GM23248 (cell line): ENCODE measurements around the gene FYB1. TPM values are rescaled to one million over a fixed set of nuclear protein-coding genes. Genes with fewer than 3 reads are reported as not detected.
A peak's percentile ranks its signal among the peaks of the same experiment; 100 is the strongest.

ENCODE experiments used
- DNase-seq: peaks from one replicate; pipeline ENCODE4 v3.0.0-alpha.2; 2015
- H2AFZ ChIP-seq: fragments of 200-600 bp; sonication (generic); 2 replicates; pipeline ENCODE4 v1.6.1; 2016; ENCODE audit warnings: antibody characterized with exemption
- H3F3A ChIP-seq: fragments of 200-600 bp; sonication (generic); 2 replicates; pipeline ENCODE4 v1.6.1; 2016; ENCODE audit warnings: mild to moderate bottlenecking, antibody characterized with exemption, mixed run types; ENCODE audit not compliant: insufficient read depth
- H3K27ac ChIP-seq: fragments of 200-600 bp; sonication (generic); 2 replicates; pipeline ENCODE4 v1.5.1; 2016; ENCODE audit warnings: mild to moderate bottlenecking
- H3K27me3 ChIP-seq: fragments of 200-600 bp; sonication (generic); replicated peaks from 2 replicates; pipeline ENCODE4 v1.6.1; 2016; ENCODE audit warnings: mild to moderate bottlenecking; ENCODE audit not compliant: insufficient read depth
- H3K36me3 ChIP-seq: fragments of 200-600 bp; sonication (generic); 2 replicates; pipeline ENCODE4 v1.6.1; 2016; ENCODE audit warnings: low read depth, mild to moderate bottlenecking
- H3K4me1 ChIP-seq: fragments of 200-600 bp; sonication (generic); 2 replicates; pipeline ENCODE4 v1.6.1; 2016; ENCODE audit warnings: mild to moderate bottlenecking; ENCODE audit not compliant: insufficient read depth
- H3K4me2 ChIP-seq: fragments of 200-600 bp; sonication (generic); one replicate; pipeline ENCODE4 v1.6.1; 2016; ENCODE audit warnings: mild to moderate bottlenecking; ENCODE audit not compliant: unreplicated experiment
- H3K4me3 ChIP-seq: fragments of 200-600 bp; sonication (generic); 2 replicates; pipeline ENCODE4 v1.5.1; 2016; ENCODE audit warnings: mild to moderate bottlenecking
- H3K79me2 ChIP-seq: fragments of 200-600 bp; sonication (generic); 2 replicates; pipeline ENCODE4 v1.6.1; 2016; ENCODE audit warnings: mild to moderate bottlenecking; ENCODE audit not compliant: insufficient read depth
- H3K9ac ChIP-seq: fragments of 200-600 bp; sonication (generic); 2 replicates; pipeline ENCODE4 v1.6.1; 2016; ENCODE audit warnings: mild to moderate bottlenecking
- H3K9me2 ChIP-seq: fragments of 200-600 bp; sonication (generic); 2 replicates; pipeline ENCODE4 v1.6.1; 2016; ENCODE audit warnings: mixed run types, mild to moderate bottlenecking, moderate library complexity; ENCODE audit not compliant: insufficient read depth
- H3K9me3 ChIP-seq: fragments of 200-600 bp; sonication (generic); one replicate; pipeline ENCODE4 v1.6.1; 2017; ENCODE audit warnings: low read depth
- H4K20me1 ChIP-seq: fragments of 200-600 bp; sonication (generic); 2 replicates; pipeline ENCODE4 v1.6.0; 2016; ENCODE audit not compliant: insufficient read depth
- EZH2 ChIP-seq: fragments of 200-600 bp; sonication (generic); IDR thresholded peaks from 2 replicates; pipeline ENCODE4 v1.6.1; 2018; ENCODE audit warnings: antibody characterized with exemption, mild to moderate bottlenecking; ENCODE audit not compliant: insufficient read depth, poor library complexity, severe bottlenecking
- EZH2phosphoT487 ChIP-seq: fragments of 200-600 bp; sonication (generic); IDR thresholded peaks from 2 replicates; pipeline ENCODE4 v1.6.1; 2018; ENCODE audit warnings: antibody characterized with exemption, moderate library complexity, mild to moderate bottlenecking, low read depth; ENCODE audit not compliant: insufficient read depth
- WGBS, 2 experiments: methylation state at CpG; one replicate each; pipeline ENCODE4 v1.1.6; 2015 to 2017; ENCODE audit warnings: low lambda C conversion rate in 2 of 2, low coverage in 1 of 2; ENCODE audit errors: missing lambda C conversion rate in 2 of 2; 5-methylcytosine and 5-hydroxymethylcytosine counted together
- in situ Hi-C: fragments of 300-500 bp; cut with MboI; formaldehyde crosslinking; loops from 2 replicates; pipeline ENCODE4 v1.15.0; 2020
- polyA plus RNA-seq: library from polyadenylated mRNA; unstranded; fragments of >200 nt; fragmentation: Nextera tagmentation; extraction: Ambion mirVana; gene quantifications from 2 replicates; pipeline ENCODE4 v1.2.1, GENCODE V29; 2016
- total RNA-seq: library from RNA; depleted of rRNA; stranded (reverse); fragments of >200 nt; shearing (Covaris generic); gene quantifications from 2 replicates; pipeline ENCODE4 v1.2.3, GENCODE V29; 2014

The FYB1 gene
- total and polyA plus RNA-seq, 2 experiments from 2014 or later = 0.11 TPM; not detected in 1

DNA sequence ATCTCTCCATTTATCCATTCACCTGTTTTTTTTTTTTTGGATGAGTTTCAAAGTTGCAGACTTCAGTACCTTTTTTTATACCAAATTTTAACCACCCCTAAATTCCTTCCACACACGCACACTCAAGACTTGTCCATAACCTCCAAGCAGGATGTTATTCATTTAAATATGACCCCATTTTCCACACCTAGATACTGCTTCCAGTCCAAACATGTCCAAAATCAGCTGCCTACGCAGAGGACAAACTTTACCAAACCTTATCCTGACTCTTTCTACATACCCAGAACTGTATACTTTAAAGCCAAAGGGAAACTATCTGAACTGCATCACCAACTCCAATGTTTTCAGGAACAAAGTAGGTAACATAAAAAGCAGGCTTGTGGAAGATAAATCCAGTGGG is 36.0 kb upstream of the FYB1 start:
- no peaks in the 10 kb centered on the region for H3K9me3 ChIP-seq

GRCh38 chr5:39254671-39255070 is 35.3 kb upstream of the FYB1 start:
- H3K4me2 ChIP-seq = no peak overlapping the region
- H3F3A ChIP-seq = peaks cover 14% of the 10 kb centered on the region; the same call in 1 of the 2 replicates
- no peaks in the 10 kb centered on the region for H3K9me3 ChIP-seq
- H3K79me2 ChIP-seq = no peaks in the 10 kb centered on the region
- no peak overlapping the region for H2AFZ ChIP-seq
- no peak for TF ChIP-seq EZH2
- no peak for TF ChIP-seq EZH2phosphoT487
- no peak overlapping the region for H3K4me3 ChIP-seq
- in situ Hi-C loops = no loop called here
- no peak overlapping the region for H3K9ac ChIP-seq
- DNase-seq = no peak
- no peaks in the 10 kb centered on the region for H3K27me3 ChIP-seq
- H3K9me2 ChIP-seq = peaks cover 3% of the 10 kb centered on the region; the same call in 1 of the 2 replicates
- no peak overlapping the region for H3K27ac ChIP-seq
- no peaks in the 10 kb centered on the region for H4K20me1 ChIP-seq
- H3K4me1 ChIP-seq = peaks cover 18% of the 10 kb centered on the region
- H3K36me3 ChIP-seq = no peaks in the 10 kb centered on the region

More for the DNA sequence above, 36.0 kb upstream of the FYB1 start:
- in situ Hi-C loops = no loop called here
- H3K27ac ChIP-seq = no peak overlapping the region
- H3F3A ChIP-seq = peaks cover 14% of the 10 kb centered on the region; the same call in 1 of the 2 replicates
- H3K9me2 ChIP-seq = peaks cover 3% of the 10 kb centered on the region; the same call in 1 of the 2 replicates
- peaks cover 18% of the 10 kb centered on the region for H3K4me1 ChIP-seq
- H3K9ac ChIP-seq = no peak overlapping the region
- no peak overlapping the region for H3K4me2 ChIP-seq
- no peaks in the 10 kb centered on the region for H3K79me2 ChIP-seq
- no peaks in the 10 kb centered on the region for H4K20me1 ChIP-seq
- DNase-seq = no peak
- H2AFZ ChIP-seq = no peak overlapping the region
- no peaks in the 10 kb centered on the region for H3K27me3 ChIP-seq
- TF ChIP-seq EZH2phosphoT487 = no peak
- no peak overlapping the region for H3K4me3 ChIP-seq
- WGBS, 2 experiments = 88 to 100% methylated on average over 2 of the region's 2 CpGs
- H3K36me3 ChIP-seq = no peaks in the 10 kb centered on the region

DNA sequence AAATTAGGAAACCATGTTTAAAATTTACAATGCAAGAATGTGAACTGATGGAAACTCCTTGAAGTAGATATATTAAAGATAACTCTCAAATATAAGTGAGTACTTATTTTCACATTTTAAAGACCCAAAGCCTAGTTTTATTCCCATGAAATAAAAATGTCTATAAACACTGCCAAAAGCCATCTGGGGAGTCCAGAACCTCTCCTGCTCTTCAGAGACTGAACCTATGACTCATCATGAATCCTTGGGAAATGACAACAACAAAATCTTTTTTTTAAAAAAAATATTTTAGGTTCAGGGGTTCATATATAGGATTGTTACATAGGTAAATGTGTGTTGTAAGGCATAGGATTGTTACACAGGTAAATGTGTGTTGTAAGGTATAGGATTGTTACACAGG is 33.8 kb upstream of the FYB1 start:
- Histone ChIP-seq H3K79me2 (no peaks in the 10 kb centered on the region), H3K4me2 (no peak overlapping the region), H3K9me3 (no peaks in the 10 kb centered on the region), H3F3A (peaks cover 14% of the 10 kb centered on the region; the same call in 1 of the 2 replicates), H4K20me1 (no peaks in the 10 kb centered on the region), H3K9me2 (peaks cover 3% of the 10 kb centered on the region; the same call in 1 of the 2 replicates), H3K27me3 (no peaks in the 10 kb centered on the region), H3K9ac (no peak overlapping the region), H3K4me1 (peaks cover 18% of the 10 kb centered on the region), H3K4me3 (no peak overlapping the region), H3K27ac (no peak overlapping the region), H3K36me3 (no peaks in the 10 kb centered on the region), H2AFZ (no peak overlapping the region)
- in situ Hi-C loops = no loop called here
- no peak for TF ChIP-seq EZH2phosphoT487
- no peak for TF ChIP-seq EZH2
- peak; percentile 72 for DNase-seq

DNA sequence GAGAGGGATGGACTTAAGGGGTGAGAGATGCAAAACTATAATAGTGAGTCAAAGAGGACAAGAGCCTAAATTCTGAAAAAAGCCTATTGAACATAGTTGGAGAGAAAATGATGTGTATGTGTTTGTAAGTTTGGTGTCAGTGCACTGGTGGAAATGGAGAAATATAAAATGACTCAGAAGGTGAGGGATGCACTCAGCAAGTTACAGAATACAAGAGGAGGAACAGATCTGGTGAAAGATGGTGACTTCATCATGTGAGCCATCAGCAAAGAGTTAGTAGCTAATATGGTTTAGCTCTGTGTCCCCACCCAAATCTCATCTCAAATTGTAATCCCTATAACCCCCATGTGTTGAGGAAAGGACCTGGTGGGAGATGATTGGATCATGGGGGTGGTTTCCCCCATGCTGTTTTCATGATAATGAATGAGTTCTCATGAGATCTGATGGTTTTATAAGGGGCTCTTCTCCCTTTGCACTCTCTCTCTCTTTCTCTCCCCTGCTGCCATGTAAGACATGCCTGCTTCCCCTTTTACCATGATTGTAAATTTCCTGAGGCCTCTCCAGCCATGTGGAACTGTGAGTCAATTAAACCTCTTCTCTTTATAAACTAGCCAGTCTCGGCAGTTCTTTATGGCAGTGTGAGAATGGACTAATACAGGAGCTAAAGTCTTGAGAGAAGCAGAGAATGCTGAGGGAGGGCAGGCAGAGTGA is 30.4 kb upstream of the FYB1 start:
- WGBS, 2 experiments = 85 to 87% methylated on average over 1 of the region's 1 CpG
- no peak overlapping the region for H3K4me2 ChIP-seq
- no peaks in the 10 kb centered on the region for H4K20me1 ChIP-seq
- no peaks in the 10 kb centered on the region for H3K79me2 ChIP-seq
- no peak overlapping the region for H3K9ac ChIP-seq
- H3F3A ChIP-seq = no peaks in the 10 kb centered on the region
- in situ Hi-C loops = no loop called here
- no peaks in the 10 kb centered on the region for H3K36me3 ChIP-seq
- no peak overlapping the region for H2AFZ ChIP-seq
- H3K9me3 ChIP-seq = no peaks in the 10 kb centered on the region
- peaks cover 9% of the 10 kb centered on the region; the same call in 1 of the 2 replicates for H3K4me1 ChIP-seq
- TF ChIP-seq EZH2 (no peak), EZH2phosphoT487 (no peak)
- DNase-seq = peak; percentile 12
- H3K27ac ChIP-seq = no peak overlapping the region
- no peak overlapping the region for H3K4me3 ChIP-seq
- H3K27me3 ChIP-seq = 0 out of 2 replicates have a peak, but pooled peaks cover 8% of the 10 kb centered on the region
- no peaks in the 10 kb centered on the region for H3K9me2 ChIP-seq

GRCh38 chr5:39249069-39249468 is 29.7 kb upstream of the FYB1 start:
- Histone ChIP-seq H3K9me3 (no peaks in the 10 kb centered on the region), H3K36me3 (no peaks in the 10 kb centered on the region), H3K27me3 (0 out of 2 replicates have a peak, but pooled peaks cover 8% of the 10 kb centered on the region), H3K4me3 (no peak overlapping the region), H3K9me2 (no peaks in the 10 kb centered on the region), H3K79me2 (no peaks in the 10 kb centered on the region), H3K9ac (no peak overlapping the region), H3K4me1 (peaks cover 9% of the 10 kb centered on the region; the same call in 1 of the 2 replicates), H3K4me2 (no peak overlapping the region), H3K27ac (no peak overlapping the region), H3F3A (no peaks in the 10 kb centered on the region), H2AFZ (no peak overlapping the region), H4K20me1 (no peaks in the 10 kb centered on the region)
- in situ Hi-C loops = no loop called here
- 68 to 71% methylated on average over 1 of the region's 1 CpG for WGBS, 2 experiments
- no peak for TF ChIP-seq EZH2
- TF ChIP-seq EZH2phosphoT487 = no peak
- DNase-seq = no peak
